Measurements from ENCODE around the gene KLF6. TPM values are rescaled to one million over a fixed set of nuclear protein-coding genes. Genes with fewer than 3 reads are reported as not detected.

Gene KLF6
- total and polyA plus RNA-seq, 2 experiments from 2014 or later = 19.6 to 35.4 TPM

GRCh38 chr10:3769556-3769955 lies 15.5 kb downstream of the KLF6 start:
- peaks cover 17% of the 10 kb centered on the region for H3K4me1 ChIP-seq (ENCODE audit: insufficient read depth)
- TF ChIP-seq ZNF331 (CRISPR knock-in tag; IDR thresholded peaks at IDR 0.05; ENCODE audit: low read depth) (no peak), REST (IDR thresholded peaks at IDR 0.05; ENCODE audit: unreplicated experiment) (no peak), POLR2AphosphoS5 (IDR thresholded peaks at IDR 0.05; ENCODE audit: low read depth) (no peak), EZH2phosphoT487 (IDR thresholded peaks at IDR 0.05; ENCODE audit: unreplicated experiment) (no peak), ZNF114 (CRISPR knock-in tag; IDR thresholded peaks at IDR 0.05) (no peak), CREB1 (CRISPR knock-in tag; IDR thresholded peaks at IDR 0.05; ENCODE audit: low read depth) (no peak), ETS1 (IDR thresholded peaks at IDR 0.05) (no peak), CTCF (conservative IDR thresholded peaks at IDR 0.05; ENCODE audit: low read depth in 2 of 2) (no peak), STAT1 (IDR thresholded peaks at IDR 0.05; ENCODE audit: unreplicated experiment) (no peak), JUNB (IDR thresholded peaks at IDR 0.05; ENCODE audit: unreplicated experiment) (no peak)
- ATAC-seq (no peak), DNase-seq (ENCODE audit: low spot score) (no peak)
- H3K27ac ChIP-seq (ENCODE audit: low read depth) = no peak overlapping the region
- H3K36me3 ChIP-seq (ENCODE audit: insufficient read depth) = no peaks in the 10 kb centered on the region
- no peaks in the 10 kb centered on the region for H3K79me2 ChIP-seq (replicated peaks; ENCODE audit: insufficient read depth)
- H3K4me3 Mint-ChIP-seq = no peak overlapping the region
- no peaks in the 10 kb centered on the region for H3K9me2 ChIP-seq (ENCODE audit: insufficient read depth)
- H3K36me3 Mint-ChIP-seq (ENCODE audit: low read depth) = no peaks in the 10 kb centered on the region
- H2AFZ ChIP-seq = no peak overlapping the region
- H3K27me3 ChIP-seq (ENCODE audit: insufficient read depth) = no peaks in the 10 kb centered on the region
- no peak overlapping the region for H3K4me2 ChIP-seq
- peaks cover 22% of the 10 kb centered on the region for H3K4me1 Mint-ChIP-seq
- H4K20me1 ChIP-seq (replicated peaks; ENCODE audit: insufficient read depth) = no peaks in the 10 kb centered on the region
- no peak overlapping the region for H3K4me3 ChIP-seq
- H3K27ac Mint-ChIP-seq = no peak overlapping the region
- H3K27me3 Mint-ChIP-seq (ENCODE audit: insufficient read depth, low read depth, poor library complexity) = peaks cover 2% of the 10 kb centered on the region
- no peaks in the 10 kb centered on the region; the same call in 2 of the 3 replicates for H3K9me3 Mint-ChIP-seq
- no peaks in the 10 kb centered on the region for H3F3A ChIP-seq (replicated peaks; ENCODE audit: low read depth)
